WTC11 (cell line): Measurements from ENCODE around the gene EPHA1. TPM values are rescaled to one million over a fixed set of nuclear protein-coding genes. Genes with fewer than 3 reads are reported as not detected.
"Not testable (repeated sequence)": the region's sequence is repeated elsewhere in the genome, so short reads cannot be mapped to it uniquely, and the experiment has no call there.

Experiments used
- ATAC-seq: fragments of 200-7000 bp; cut with Tn5 transposase; 2 replicates; pipeline ENCODE4 v1.10.0; 2021; ENCODE audit warnings: mild to moderate bottlenecking, moderate library complexity
- CTCF ChIA-PET: fragments of 300-600 bp; sonication (Branson Sonifier 250); formaldehyde crosslinking; loops from one replicate; lab custom pipeline; 2021; ENCODE audit warnings: antibody characterized with exemption; lab: Charles Lee
- POLR2A ChIA-PET: fragments of 350-600 bp; sonication (Branson Sonifier 250); formaldehyde crosslinking; loops from one replicate; lab custom pipeline; 2021; ENCODE audit warnings: antibody characterized with exemption; lab: Charles Lee
- DNase-seq: peaks from one replicate; pipeline ENCODE4 v3.0.0; 2021; ENCODE audit warnings: low spot score
- H3K27ac Mint-ChIP-seq: 2 replicates; pipeline ENCODE4 v1.8.0; 2021; ENCODE audit warnings: mixed read lengths
- H3K27me3 Mint-ChIP-seq: 2 replicates; pipeline ENCODE4 v1.8.0; 2021; ENCODE audit warnings: low read depth, mild to moderate bottlenecking, moderate library complexity, mixed read lengths
- H3K36me3 Mint-ChIP-seq: 2 replicates; pipeline ENCODE4 v1.8.0; 2021; ENCODE audit warnings: mixed read lengths
- H3K4me1 Mint-ChIP-seq: 2 replicates; pipeline ENCODE4 v1.8.0; 2022; ENCODE audit warnings: mixed read lengths
- H3K4me3 Mint-ChIP-seq: 2 replicates; pipeline ENCODE4 v1.8.0; 2021; ENCODE audit warnings: mild to moderate bottlenecking, moderate library complexity, mixed read lengths
- H3K9me3 Mint-ChIP-seq: 2 replicates; pipeline ENCODE4 v1.8.0; 2021; ENCODE audit warnings: mixed read lengths
- CTCF ChIP-seq: fragments of 200-600 bp; IDR thresholded peaks from 2 replicates; pipeline ENCODE4 v1.8.0; 2022; ENCODE audit warnings: antibody characterized with exemption
- GRHL2 ChIP-seq: fragments of 250-450 bp; sonication (Bioruptor Pico); IDR thresholded peaks from 2 replicates; pipeline ENCODE4 v1.8.0; 2022; ENCODE audit warnings: mild to moderate bottlenecking, moderate library complexity; ENCODE audit not compliant: insufficient replicate concordance, severe bottlenecking
- IRF2 ChIP-seq: sonication (generic); formaldehyde crosslinking; IDR thresholded peaks from 2 replicates; pipeline ENCODE4 v1.8.0; 2022; ENCODE audit warnings: low read depth, missing genetic modification reagents, borderline replicate concordance
- MAX ChIP-seq: sonication (generic); formaldehyde crosslinking; IDR thresholded peaks from 2 replicates; pipeline ENCODE4 v1.8.0; 2022; ENCODE audit warnings: mild to moderate bottlenecking, missing genetic modification reagents
- NFATC4 ChIP-seq: fragments of 250-450 bp; sonication (Bioruptor Pico); IDR thresholded peaks from 2 replicates; pipeline ENCODE4 v1.9.0; 2021; ENCODE audit warnings: mild to moderate bottlenecking
- NFE2L1 ChIP-seq: sonication (generic); formaldehyde crosslinking; IDR thresholded peaks from 2 replicates; pipeline ENCODE4 v1.8.1; 2023; ENCODE audit warnings: missing genetic modification reagents
- PREB ChIP-seq: sonication (generic); formaldehyde crosslinking; IDR thresholded peaks from 2 replicates; pipeline ENCODE4 v1.8.1; 2022; ENCODE audit warnings: mild to moderate bottlenecking, missing genetic modification reagents, moderate library complexity, borderline replicate concordance
- PRRX2 ChIP-seq: fragments of 250-450 bp; sonication (Bioruptor Pico); IDR thresholded peaks from 2 replicates; pipeline ENCODE4 v1.8.0; 2021; ENCODE audit warnings: mild to moderate bottlenecking
- SP1 ChIP-seq: sonication (generic); formaldehyde crosslinking; conservative IDR thresholded peaks from 2 replicates; pipeline ENCODE4 v1.8.1; 2022; ENCODE audit warnings: missing genetic modification reagents
- STAT6 ChIP-seq: sonication (generic); formaldehyde crosslinking; conservative IDR thresholded peaks from 2 replicates; pipeline ENCODE4 v1.8.1; 2023; ENCODE audit warnings: mild to moderate bottlenecking, low read depth, missing genetic modification reagents, moderate library complexity
- TP53 ChIP-seq: sonication (generic); formaldehyde crosslinking; IDR thresholded peaks from 2 replicates; pipeline ENCODE4 v1.8.1; 2023; ENCODE audit warnings: mild to moderate bottlenecking, missing genetic modification reagents
- USF1 ChIP-seq: sonication (generic); formaldehyde crosslinking; IDR thresholded peaks from 2 replicates; pipeline ENCODE4 v1.8.0; 2022; ENCODE audit warnings: mild to moderate bottlenecking, missing genetic modification reagents
- ZNF121 ChIP-seq: sonication (generic); formaldehyde crosslinking; IDR thresholded peaks from 2 replicates; pipeline ENCODE4 v1.8.0; 2023; ENCODE audit warnings: missing genetic modification reagents
- ZNF263 ChIP-seq: sonication (generic); formaldehyde crosslinking; IDR thresholded peaks from 2 replicates; pipeline ENCODE4 v1.8.1; 2022; ENCODE audit warnings: low read depth, mild to moderate bottlenecking, moderate library complexity, missing genetic modification reagents
- ZNF281 ChIP-seq: sonication (generic); formaldehyde crosslinking; IDR thresholded peaks from 2 replicates; pipeline ENCODE4 v1.8.0; 2023; ENCODE audit warnings: mild to moderate bottlenecking, missing genetic modification reagents
- ZNF396 ChIP-seq: fragments of 250-450 bp; sonication (Bioruptor Pico); IDR thresholded peaks from 2 replicates; pipeline ENCODE4 v1.8.0; 2021; ENCODE audit warnings: mild to moderate bottlenecking, moderate library complexity, borderline replicate concordance
- ZNF671 ChIP-seq: fragments of 250-450 bp; sonication (Bioruptor Pico); IDR thresholded peaks from 2 replicates; pipeline ENCODE4 v1.8.0; 2021; ENCODE audit warnings: mild to moderate bottlenecking
- ZSCAN18 ChIP-seq: fragments of 250-450 bp; sonication (Bioruptor Pico); IDR thresholded peaks from 2 replicates; pipeline ENCODE4 v2.1.2; 2022; ENCODE audit warnings: mild to moderate bottlenecking, moderate library complexity
- total RNA-seq: library from RNA; stranded (reverse); gene quantifications from 3 replicates; pipeline ENCODE4 v1.2.3, GENCODE V29; 2021

The EPHA1 gene
- total RNA-seq, 1 experiment from 2014 or later: 203 TPM

GRCh38 chr7:143426479-143427142 lies 18.0 kb upstream of the EPHA1 start (continued):
- TF ChIP-seq ZNF281 (CRISPR knock-in tag) (no peak), SP1 (no peak)
- TF ChIP-seq, all 79 proteins: peak for 0

GRCh38 chr7:143424476-143424875 lies 15.8 kb upstream of the EPHA1 start:
- ATAC-seq, H3K27ac Mint-ChIP-seq, H3K4me1 Mint-ChIP-seq, H3K27me3 Mint-ChIP-seq, POLR2A ChIA-PET, DNase-seq, CTCF ChIA-PET, H3K4me3 Mint-ChIP-seq: not testable (repeated sequence)
- peaks cover 47% of the 10 kb centered on the region for H3K36me3 Mint-ChIP-seq
- peaks cover 37% of the 10 kb centered on the region for H3K9me3 Mint-ChIP-seq

- H3K27ac Mint-ChIP-seq: no peak overlapping the region
- H3K4me3 Mint-ChIP-seq: no peak overlapping the region
- H3K9me3 Mint-ChIP-seq: peaks cover 37% of the 10 kb centered on the region
- TF ChIP-seq NFE2L1 (CRISPR knock-in tag) (no peak), USF1 (CRISPR knock-in tag) (no peak), STAT6 (CRISPR knock-in tag) (no peak), MAX (CRISPR knock-in tag) (no peak), ZNF396 (CRISPR knock-in tag) (no peak), ZSCAN18 (CRISPR knock-in tag) (no peak), CTCF (no peak), PRRX2 (CRISPR knock-in tag) (no peak), PREB (CRISPR knock-in tag) (no peak), ZNF121 (CRISPR knock-in tag) (no peak), ZNF671 (CRISPR knock-in tag) (no peak), GRHL2 (CRISPR knock-in tag) (no peak), NFATC4 (CRISPR knock-in tag) (no peak), TP53 (CRISPR knock-in tag) (no peak), ZNF263 (CRISPR knock-in tag) (no peak), IRF2 (no peak)
- TF ChIP-seq, all 79 proteins: peak for 0
- Mint-ChIP-seq H3K27me3 (no peaks in the 10 kb centered on the region), H3K36me3 (peaks cover 54% of the 10 kb centered on the region), H3K4me1 (peaks cover 24% of the 10 kb centered on the region)
- no peak for DNase-seq
- ChIA-PET CTCF (interaction anchor here (0.5 to 1.0 kb wide), 2 partner anchors 47 to 91 kb away, joined by 4 to 5 read pairs; no protein-coding TSS in a partner anchor), POLR2A (no interaction called here)
- no peak for ATAC-seq
Measured at GRCh38 chr7:143422033-143422432, 13.4 kb upstream of the EPHA1 start.

GRCh38 chr7:143420624-143421023 lies 12.0 kb upstream of the EPHA1 start:
- H3K36me3 Mint-ChIP-seq: peaks cover 54% of the 10 kb centered on the region
- H3K9me3 Mint-ChIP-seq: peaks cover 37% of the 10 kb centered on the region
- CTCF ChIA-PET, H3K4me3 Mint-ChIP-seq, H3K27ac Mint-ChIP-seq, ATAC-seq, POLR2A ChIA-PET, H3K27me3 Mint-ChIP-seq, DNase-seq: not testable (repeated sequence)
- H3K4me1 Mint-ChIP-seq: peaks cover 38% of the 10 kb centered on the region
